H1 (cell line): ENCODE data around the gene ZNRF2. TPM values are rescaled to one million over a fixed set of nuclear protein-coding genes. Genes with fewer than 3 reads are reported as not detected.

Experiments used
- SP2 ChIP-seq: IDR thresholded peaks from 2 replicates; pipeline ENCODE4 v1.6.1; 2012; ENCODE audit warnings: mild to moderate bottlenecking, low read length, inconsistent platforms
- polyA plus RNA-seq, 7 experiments: library from polyadenylated mRNA; depleted of rRNA in 3 of 7; stranded (reverse) in 5 of 7; unstranded in 2 of 7; fragments of >200 nt in 5 of 7; fragments of 200-250 nt in 2 of 7; gene quantifications; 1 replicate in 5 of 7; 2 replicates in 1 of 7; 4 replicates in 1 of 7; pipeline versions ENCODE4 v1.2.1 to v1.2.3, GENCODE V29; 2011 to 2013; ENCODE audit warnings: missing spikeins in 2 of 7, mixed read lengths in 2 of 7
- total RNA-seq: library from RNA; stranded (reverse); fragmentation: NEBNext Ultra II Directional; extraction: Animal tissue kit (Norgen Biotek cat#: 25700); gene quantifications from 2 replicates; pipeline ENCODE4 v1.2.1, GENCODE V29; 2021
- TF ChIP-seq, protein P1 (sequence below): IDR thresholded peaks from 2 replicates; pipeline ENCODE4 v1.6.1; 2012; ENCODE audit warnings: low read length, inconsistent platforms
- TF ChIP-seq, protein P2 (sequence below): IDR thresholded peaks from 2 replicates; pipeline ENCODE4 v1.6.1; 2011; ENCODE audit warnings: low read depth, mild to moderate bottlenecking, low read length; ENCODE audit not compliant: insufficient read depth

Gene ZNRF2
- total and polyA plus RNA-seq, 2 of the 8 experiments (the other 6 are each of a cell fraction or from before 2014, with no cell fraction given) = 2.9 to 16.2 TPM

DNA sequence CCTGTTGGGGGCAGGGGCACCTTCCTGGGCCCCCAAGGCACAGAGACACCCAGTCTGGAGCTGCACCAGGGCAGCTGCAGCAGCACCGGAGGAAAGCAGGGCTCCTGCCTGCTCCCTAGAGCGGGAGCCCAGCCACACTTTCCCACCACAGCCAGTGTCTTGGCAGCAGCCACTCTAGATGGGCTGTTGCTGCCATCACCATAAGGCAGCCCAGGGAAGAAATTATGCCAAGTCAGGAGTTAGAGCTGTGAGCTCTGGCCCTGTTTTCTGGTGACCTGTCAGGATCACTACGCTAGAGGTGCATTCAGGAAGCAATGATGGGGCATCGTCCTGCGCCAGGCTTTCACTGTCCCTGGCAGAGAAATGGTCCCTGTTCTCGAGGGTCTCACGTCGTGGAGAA lies 38.0 kb upstream of the ZNRF2 start (continued):
- TF ChIP-seq, protein P1, sequence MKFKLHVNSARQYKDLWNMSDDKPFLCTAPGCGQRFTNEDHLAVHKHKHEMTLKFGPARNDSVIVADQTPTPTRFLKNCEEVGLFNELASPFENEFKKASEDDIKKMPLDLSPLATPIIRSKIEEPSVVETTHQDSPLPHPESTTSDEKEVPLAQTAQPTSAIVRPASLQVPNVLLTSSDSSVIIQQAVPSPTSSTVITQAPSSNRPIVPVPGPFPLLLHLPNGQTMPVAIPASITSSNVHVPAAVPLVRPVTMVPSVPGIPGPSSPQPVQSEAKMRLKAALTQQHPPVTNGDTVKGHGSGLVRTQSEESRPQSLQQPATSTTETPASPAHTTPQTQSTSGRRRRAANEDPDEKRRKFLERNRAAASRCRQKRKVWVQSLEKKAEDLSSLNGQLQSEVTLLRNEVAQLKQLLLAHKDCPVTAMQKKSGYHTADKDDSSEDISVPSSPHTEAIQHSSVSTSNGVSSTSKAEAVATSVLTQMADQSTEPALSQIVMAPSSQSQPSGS = no peak
- TF ChIP-seq, protein P2, sequence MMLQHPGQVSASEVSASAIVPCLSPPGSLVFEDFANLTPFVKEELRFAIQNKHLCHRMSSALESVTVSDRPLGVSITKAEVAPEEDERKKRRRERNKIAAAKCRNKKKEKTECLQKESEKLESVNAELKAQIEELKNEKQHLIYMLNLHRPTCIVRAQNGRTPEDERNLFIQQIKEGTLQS = no peak
- TF ChIP-seq SP2 = no peak
- TF ChIP-seq, all 59 proteins: peak for 0
